HG03565 (cell line): Measurements from ENCODE around the gene AGBL1.

Source experiments
- ATAC-seq: cut with Tn5 transposase; IDR thresholded peaks from one replicate; pipeline ENCODE4 v1.9.1; 2021; ENCODE audit warnings: mild to moderate bottlenecking, moderate library complexity; ENCODE audit not compliant: unreplicated experiment

Gene AGBL1

DNA sequence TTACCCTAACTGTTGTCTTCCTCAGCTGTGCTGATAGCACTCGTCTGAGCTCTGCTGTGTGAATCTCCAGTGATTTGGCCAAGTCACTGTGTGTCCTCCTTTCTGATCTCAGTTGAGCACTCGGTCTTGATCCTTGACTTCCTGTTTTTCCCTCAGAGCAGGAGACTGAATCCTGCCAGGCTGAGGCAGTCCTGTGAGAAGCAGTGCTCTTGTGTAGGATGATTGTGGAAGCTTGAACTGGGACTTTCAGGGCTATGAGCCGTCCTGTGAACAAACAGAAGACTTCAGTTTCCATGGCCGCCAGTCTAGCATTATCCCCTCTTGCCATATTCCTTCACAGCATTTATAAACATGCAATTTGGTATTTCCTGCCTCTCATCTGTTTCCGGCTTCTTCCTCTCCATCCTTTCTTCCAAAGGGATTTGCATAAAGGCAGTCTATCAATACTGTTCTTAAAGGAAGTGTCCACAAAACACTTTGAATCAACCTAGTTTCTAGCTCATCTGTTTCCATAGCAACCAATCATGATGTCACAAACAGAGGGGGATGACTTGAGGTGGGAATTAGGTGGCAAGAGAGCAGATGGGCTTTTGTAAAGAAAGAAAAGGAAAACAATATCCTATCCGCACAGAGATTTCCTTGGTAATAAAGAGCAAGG, 237.2 kb downstream of the AGBL1 start:
- no peak for ATAC-seq

- no peak for ATAC-seq
These were observed 237.7 kb downstream of the AGBL1 start for GRCh38 chr15:86317384-86317740.

GRCh38 chr15:86322629-86323028, 243.0 kb downstream of the AGBL1 start:
- no peak for ATAC-seq

DNA sequence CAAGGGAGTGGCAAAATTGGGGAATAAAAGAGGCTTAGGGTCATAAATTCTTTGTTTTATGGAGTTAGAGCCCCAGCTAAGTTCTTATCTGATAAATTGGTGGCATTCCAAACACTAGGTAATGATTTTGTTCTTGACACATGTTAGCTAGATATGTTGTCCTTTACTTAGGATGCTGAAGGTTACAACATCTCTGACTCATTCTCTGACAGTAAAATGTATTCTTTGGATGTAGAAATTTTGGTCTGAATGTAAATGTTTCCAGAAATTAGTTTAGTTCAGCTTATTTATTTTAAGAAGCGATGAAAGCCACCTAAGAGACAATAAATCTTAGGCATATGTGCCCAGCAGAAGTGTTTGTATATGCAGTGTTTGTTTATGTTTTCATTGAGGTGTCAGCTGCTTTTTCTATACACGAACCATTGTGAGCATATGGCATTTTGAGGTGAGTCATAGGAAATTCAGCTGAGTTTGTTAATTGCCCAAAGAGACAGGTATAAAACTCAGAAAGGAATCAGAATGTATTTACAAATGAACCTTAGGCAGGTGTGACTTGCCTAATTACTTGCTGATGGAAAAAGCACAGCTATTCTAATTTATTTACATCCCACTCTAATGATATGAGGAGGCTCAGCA, 247.7 kb downstream of the AGBL1 start:
- ATAC-seq = no peak

DNA sequence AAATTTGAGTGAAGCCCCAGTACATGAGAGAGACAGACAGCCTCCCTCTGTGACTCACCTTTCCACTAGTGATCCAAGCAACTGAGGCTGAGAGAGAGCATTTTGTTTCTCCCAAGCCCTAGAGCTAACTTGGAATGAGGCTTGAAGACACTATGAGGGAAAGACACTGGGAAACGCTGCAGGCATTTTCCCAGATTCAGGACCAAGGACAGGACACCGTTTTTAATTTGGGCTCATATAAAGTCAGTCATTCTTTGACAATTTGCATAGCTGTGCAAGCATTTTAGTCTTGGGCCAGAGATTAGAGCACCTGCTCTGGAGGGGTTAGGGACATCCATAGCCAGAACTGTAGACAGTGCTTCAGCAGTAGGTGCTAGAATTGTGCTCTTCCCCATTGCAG, 249.0 kb downstream of the AGBL1 start:
- ATAC-seq = no peak

- ATAC-seq = no peak
These were observed 249.8 kb downstream of the AGBL1 start for GRCh38 chr15:86329311-86330013.

- no peak for ATAC-seq
These were observed 254.1 kb downstream of the AGBL1 start for GRCh38 chr15:86333819-86334218.

GRCh38 chr15:86336051-86336788, 256.5 kb downstream of the AGBL1 start:
- ATAC-seq = no peak

- no peak for ATAC-seq
These were observed 257.4 kb downstream of the AGBL1 start for GRCh38 chr15:86337071-86337470.

DNA sequence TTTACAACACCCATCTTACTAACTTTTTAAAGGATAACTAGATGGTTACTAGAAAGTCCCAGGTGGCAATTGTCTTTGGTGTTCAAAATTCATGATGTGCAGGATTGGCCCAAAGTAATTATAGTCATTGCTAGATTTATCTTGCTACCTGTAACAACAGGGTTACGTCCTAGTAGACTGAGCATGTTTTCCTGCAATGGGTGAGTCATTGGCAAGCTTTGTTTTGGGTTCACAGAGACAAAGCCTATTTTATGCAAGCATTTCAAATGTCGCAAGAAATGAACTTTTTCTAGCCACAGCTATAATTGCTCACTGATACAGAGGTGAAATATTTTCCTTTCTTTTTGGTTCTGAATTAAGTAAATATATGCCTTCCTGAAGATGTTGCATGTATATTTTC, 267.6 kb downstream of the AGBL1 start:
- ATAC-seq = no peak

GRCh38 chr15:86349565-86349964, 269.9 kb downstream of the AGBL1 start:
- ATAC-seq = no peak

GRCh38 chr15:86353213-86353612, 273.5 kb downstream of the AGBL1 start:
- ATAC-seq = no peak

GRCh38 chr15:86355361-86355760, 275.7 kb downstream of the AGBL1 start:
- ATAC-seq = no peak

DNA sequence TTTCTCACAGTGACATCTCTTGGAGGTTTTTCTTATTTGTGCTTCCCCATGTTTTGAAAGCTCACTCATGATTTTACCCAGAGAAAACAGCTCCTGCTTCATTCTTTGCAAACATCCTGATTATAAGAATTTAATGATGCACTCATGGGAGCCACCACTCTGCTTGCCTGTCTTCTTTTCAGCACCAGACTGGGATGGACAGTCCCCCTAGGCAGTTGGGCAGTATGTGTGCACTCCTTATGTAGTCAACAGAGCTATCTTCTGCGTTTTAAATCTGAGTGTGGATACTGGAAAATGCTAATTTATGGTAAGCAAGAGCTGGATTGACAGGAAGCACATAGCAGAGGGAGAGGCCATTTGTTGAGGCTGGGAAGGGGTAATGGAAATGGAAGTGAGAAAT, 276.1 kb downstream of the AGBL1 start:
- ATAC-seq = no peak

GRCh38 chr15:86362555-86362954, 282.9 kb downstream of the AGBL1 start:
- ATAC-seq = no peak

DNA sequence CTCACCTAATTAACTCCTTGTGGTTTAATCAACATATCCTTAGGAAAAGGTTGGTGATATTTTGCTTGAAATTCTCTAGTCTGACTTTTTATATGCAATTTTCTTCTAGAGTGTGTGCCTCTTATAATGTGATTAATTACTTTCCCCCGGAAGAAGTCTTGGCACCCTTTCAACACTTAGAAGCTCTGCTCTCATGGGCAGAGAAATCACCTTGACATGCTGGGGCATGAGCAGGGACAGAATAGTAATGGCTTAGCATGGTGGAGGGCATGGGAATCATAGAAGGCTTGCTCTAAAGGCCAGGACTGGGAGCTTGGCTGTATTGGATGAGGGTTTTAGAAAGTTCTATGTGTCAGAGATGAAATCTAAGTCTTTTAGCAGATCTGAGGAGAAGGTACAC, 293.5 kb downstream of the AGBL1 start:
- ATAC-seq = no peak

DNA sequence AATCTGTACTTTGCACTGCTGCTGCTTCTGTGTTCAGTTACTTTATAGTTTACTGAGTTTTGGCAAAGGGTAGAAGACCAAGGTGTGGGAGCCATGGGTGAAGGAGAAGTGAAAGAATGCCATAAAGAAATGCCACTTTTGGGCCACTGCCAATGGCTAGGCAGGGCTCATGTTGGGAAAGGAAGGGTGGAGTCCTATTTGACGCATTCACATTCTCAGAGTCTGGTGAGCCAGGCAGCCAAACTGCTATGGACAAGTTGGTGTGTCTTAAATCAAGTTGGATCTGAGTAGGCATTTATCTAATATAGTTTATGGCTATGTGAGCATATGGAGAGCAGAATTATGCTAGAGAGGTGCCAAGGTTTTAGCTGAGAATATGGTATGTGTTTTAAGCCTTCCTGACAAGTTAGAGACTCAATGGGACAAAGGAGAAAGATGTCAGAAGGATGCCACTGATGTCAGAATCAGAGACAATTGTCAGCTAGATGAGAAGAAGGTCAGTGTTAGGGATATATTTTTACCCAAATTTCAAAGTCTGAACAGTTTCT, 296.1 kb downstream of the AGBL1 start:
- ATAC-seq = no peak

GRCh38 chr15:86377914-86378313, 298.2 kb downstream of the AGBL1 start:
- ATAC-seq = no peak

DNA sequence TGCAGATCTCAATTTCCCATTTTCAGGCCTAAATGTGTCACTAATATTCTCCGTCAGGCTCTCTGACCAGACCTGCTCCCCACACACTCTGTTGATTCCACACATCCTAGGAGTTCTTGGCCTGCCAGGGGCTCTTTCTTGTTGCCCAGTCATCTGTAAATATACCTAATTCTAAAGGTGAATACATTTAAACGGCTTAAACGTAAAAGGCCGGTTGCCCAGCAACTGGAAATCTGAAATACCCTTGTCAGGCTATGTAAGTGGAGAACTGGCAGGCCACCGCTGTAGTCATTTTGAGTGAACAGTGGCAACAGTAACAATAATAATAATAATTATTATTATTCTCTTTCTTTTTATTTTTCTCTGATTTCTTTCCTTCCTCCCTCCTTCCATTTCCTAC, 302.7 kb downstream of the AGBL1 start:
- no peak for ATAC-seq

- no peak for ATAC-seq
These were observed 303.9 kb downstream of the AGBL1 start for GRCh38 chr15:86383611-86384010.

GRCh38 chr15:86384186-86384585, 304.5 kb downstream of the AGBL1 start:
- no peak for ATAC-seq
